ENCODE results near the gene MBD2. TPM values are rescaled to one million over a fixed set of nuclear protein-coding genes. Genes with fewer than 3 reads are reported as not detected.

The MBD2 gene
- total RNA-seq, 2 experiments from 2014 or later, result 134 to 143 TPM

GRCh38 chr18:54197747-54198411, 26.6 kb downstream of the MBD2 start:
- DNase-seq (no peak), ATAC-seq (no peak)
- intact Hi-C loops (cut with DNase I, micrococcal nuclease), result no loop called here
- POLR2A ChIA-PET, result interaction anchor here (0.6 kb wide), 1 partner anchor 23 kb away, joined by 3 read pairs; no protein-coding TSS in a partner anchor
- CTCF ChIA-PET, result no interaction called here
- Mint-ChIP-seq H3K27me3 (no peaks in the 10 kb centered on the region), H3K9me3 (ENCODE audit: low read depth) (no peaks in the 10 kb centered on the region), H3K27ac (no peak overlapping the region), H3K4me1 (peaks cover 12% of the 10 kb centered on the region), H3K4me3 (no peak overlapping the region), H3K36me3 (ENCODE audit: low read depth) (peaks cover 27% of the 10 kb centered on the region)

GRCh38 chr18:54193786-54194185, 30.7 kb downstream of the MBD2 start:
- ChIA-PET POLR2A (no interaction called here), CTCF (no interaction called here)
- intact Hi-C loops (cut with DNase I, micrococcal nuclease), result no loop called here
- ATAC-seq (no peak), DNase-seq (no peak)
- peaks cover 10% of the 10 kb centered on the region for H3K4me1 Mint-ChIP-seq
- H3K36me3 Mint-ChIP-seq (ENCODE audit: low read depth), result peaks cover 17% of the 10 kb centered on the region
- no peaks in the 10 kb centered on the region for H3K27me3 Mint-ChIP-seq
- no peak overlapping the region for H3K27ac Mint-ChIP-seq
- H3K4me3 Mint-ChIP-seq, result no peak overlapping the region
- H3K9me3 Mint-ChIP-seq (ENCODE audit: low read depth), result no peaks in the 10 kb centered on the region

GRCh38 chr18:54192900-54193299, 31.6 kb downstream of the MBD2 start:
- ATAC-seq, result no peak
- Mint-ChIP-seq H3K9me3 (ENCODE audit: low read depth) (no peaks in the 10 kb centered on the region), H3K27me3 (no peaks in the 10 kb centered on the region), H3K36me3 (ENCODE audit: low read depth) (peaks cover 18% of the 10 kb centered on the region), H3K27ac (no peak overlapping the region), H3K4me3 (no peak overlapping the region), H3K4me1 (peaks cover 8% of the 10 kb centered on the region)
- ChIA-PET POLR2A (no interaction called here), CTCF (no interaction called here)
- no peak for DNase-seq
- intact Hi-C loops (cut with DNase I, micrococcal nuclease), result no loop called here

- ChIA-PET POLR2A (no interaction called here), CTCF (interaction anchor here (1.2 kb wide), 1 partner anchor 18 kb away, joined by 3 read pairs; no protein-coding TSS in a partner anchor)
- no peak overlapping the region for H3K27ac Mint-ChIP-seq
- no peaks in the 10 kb centered on the region for H3K9me3 Mint-ChIP-seq (ENCODE audit: low read depth)
- no peak for ATAC-seq
- intact Hi-C loops (cut with DNase I, micrococcal nuclease), result no loop called here
- no peaks in the 10 kb centered on the region for H3K27me3 Mint-ChIP-seq
- H3K36me3 Mint-ChIP-seq (ENCODE audit: low read depth), result peaks cover 21% of the 10 kb centered on the region
- H3K4me3 Mint-ChIP-seq, result no peak overlapping the region
- peaks cover 6% of the 10 kb centered on the region for H3K4me1 Mint-ChIP-seq
- DNase-seq, result no peak
Observed at GRCh38 chr18:54192415-54192814, 32.1 kb downstream of the MBD2 start.

DNA sequence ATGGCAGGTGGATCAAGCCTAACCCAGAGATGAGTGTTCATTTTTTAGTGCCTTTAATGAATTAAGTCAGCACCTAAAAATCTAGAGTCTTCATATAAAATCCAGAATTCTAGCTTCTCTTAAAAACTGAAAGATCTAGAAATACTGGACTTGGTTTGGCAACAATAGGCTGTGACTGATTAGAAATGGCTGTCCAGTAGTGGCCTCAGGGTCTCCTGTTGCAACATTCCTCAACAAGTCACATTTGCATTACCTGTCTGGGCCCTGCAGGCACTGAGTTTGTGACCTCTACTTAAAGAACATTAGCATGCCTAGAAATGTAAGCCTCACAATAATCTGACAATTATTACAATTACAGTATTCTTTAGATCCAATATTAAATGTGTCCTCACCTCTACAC, 33.1 kb downstream of the MBD2 start:
- no peaks in the 10 kb centered on the region for H3K9me3 Mint-ChIP-seq (ENCODE audit: low read depth)
- intact Hi-C loops (cut with DNase I, micrococcal nuclease), result no loop called here
- no peaks in the 10 kb centered on the region for H3K27me3 Mint-ChIP-seq
- no peak overlapping the region for H3K27ac Mint-ChIP-seq
- ATAC-seq (no peak), DNase-seq (no peak)
- H3K4me1 Mint-ChIP-seq, result peaks cover 5% of the 10 kb centered on the region
- H3K36me3 Mint-ChIP-seq (ENCODE audit: low read depth), result peaks cover 25% of the 10 kb centered on the region
- ChIA-PET CTCF (interaction anchor here (1.2 kb wide), 1 partner anchor 17 kb away, joined by 3 read pairs; no protein-coding TSS in a partner anchor), POLR2A (no interaction called here)
- no peak overlapping the region for H3K4me3 Mint-ChIP-seq

- DNase-seq, result no peak
- Mint-ChIP-seq H3K9me3 (ENCODE audit: low read depth) (no peaks in the 10 kb centered on the region), H3K4me1 (peaks cover 6% of the 10 kb centered on the region), H3K27ac (no peak overlapping the region), H3K4me3 (no peak overlapping the region), H3K36me3 (ENCODE audit: low read depth) (peaks cover 27% of the 10 kb centered on the region), H3K27me3 (no peaks in the 10 kb centered on the region)
- ChIA-PET POLR2A (no interaction called here), CTCF (no interaction called here)
- ATAC-seq, result no peak
- intact Hi-C loops (cut with DNase I, micrococcal nuclease), result no loop called here
Observed at GRCh38 chr18:54187372-54187771, 37.1 kb downstream of the MBD2 start.

- POLR2A ChIA-PET, result no interaction called here
- ATAC-seq, result no peak
- intact Hi-C loops (cut with DNase I, micrococcal nuclease), result no loop called here
- H3K27ac Mint-ChIP-seq, result no peak overlapping the region
- no peaks in the 10 kb centered on the region for H3K9me3 Mint-ChIP-seq (ENCODE audit: low read depth)
- DNase-seq, result no peak
- H3K4me3 Mint-ChIP-seq, result no peak overlapping the region
- H3K36me3 Mint-ChIP-seq (ENCODE audit: low read depth), result peaks cover 20% of the 10 kb centered on the region
- H3K4me1 Mint-ChIP-seq, result peaks cover 8% of the 10 kb centered on the region
- H3K27me3 Mint-ChIP-seq, result no peaks in the 10 kb centered on the region
- CTCF ChIA-PET, result interaction anchor here (1.1 kb wide), 1 partner anchor 38 kb away, joined by 5 read pairs; no protein-coding TSS in a partner anchor
Observed at GRCh38 chr18:54184836-54185235, 39.6 kb downstream of the MBD2 start.

DNA sequence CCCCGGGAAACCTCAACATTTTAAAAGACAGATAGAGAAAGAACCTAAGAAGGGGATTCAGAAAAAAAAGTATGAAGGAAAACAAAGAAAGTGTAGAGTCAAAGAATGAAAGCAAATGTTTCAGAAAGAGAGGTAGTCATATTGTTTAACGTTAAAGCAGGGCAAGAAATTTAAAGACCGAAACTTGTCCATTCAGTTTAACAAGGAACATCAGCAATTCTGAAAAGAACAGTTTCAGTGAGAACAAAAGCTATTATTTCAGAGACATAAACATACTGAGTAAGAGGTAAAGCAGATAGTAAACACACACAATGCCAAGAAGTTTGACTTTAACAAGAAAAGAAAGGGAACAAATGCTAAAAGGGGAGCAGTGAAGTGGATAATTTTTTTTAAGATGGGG, 41.1 kb downstream of the MBD2 start:
- DNase-seq (no peak), ATAC-seq (peak; percentile 21)
- H3K4me3 Mint-ChIP-seq, result no peak overlapping the region
- H3K4me1 Mint-ChIP-seq, result peaks cover 8% of the 10 kb centered on the region
- CTCF ChIA-PET, result interaction anchor here (0.7 to 1.6 kb wide), 3 partner anchors 8 to 88 kb away, joined by 3 to 7 read pairs (median 4); no protein-coding TSS in a partner anchor
- H3K36me3 Mint-ChIP-seq (ENCODE audit: low read depth), result peaks cover 20% of the 10 kb centered on the region
- H3K27me3 Mint-ChIP-seq, result no peaks in the 10 kb centered on the region
- H3K9me3 Mint-ChIP-seq (ENCODE audit: low read depth), result no peaks in the 10 kb centered on the region
- POLR2A ChIA-PET, result no interaction called here
- no peak overlapping the region for H3K27ac Mint-ChIP-seq
- intact Hi-C loops (cut with DNase I, micrococcal nuclease), result loop anchor here (2.0 kb wide), 2 partner anchors 41 to 79 kb away; partner anchors contain the start of gene MBD2 (in 1 of the 2)

DNA sequence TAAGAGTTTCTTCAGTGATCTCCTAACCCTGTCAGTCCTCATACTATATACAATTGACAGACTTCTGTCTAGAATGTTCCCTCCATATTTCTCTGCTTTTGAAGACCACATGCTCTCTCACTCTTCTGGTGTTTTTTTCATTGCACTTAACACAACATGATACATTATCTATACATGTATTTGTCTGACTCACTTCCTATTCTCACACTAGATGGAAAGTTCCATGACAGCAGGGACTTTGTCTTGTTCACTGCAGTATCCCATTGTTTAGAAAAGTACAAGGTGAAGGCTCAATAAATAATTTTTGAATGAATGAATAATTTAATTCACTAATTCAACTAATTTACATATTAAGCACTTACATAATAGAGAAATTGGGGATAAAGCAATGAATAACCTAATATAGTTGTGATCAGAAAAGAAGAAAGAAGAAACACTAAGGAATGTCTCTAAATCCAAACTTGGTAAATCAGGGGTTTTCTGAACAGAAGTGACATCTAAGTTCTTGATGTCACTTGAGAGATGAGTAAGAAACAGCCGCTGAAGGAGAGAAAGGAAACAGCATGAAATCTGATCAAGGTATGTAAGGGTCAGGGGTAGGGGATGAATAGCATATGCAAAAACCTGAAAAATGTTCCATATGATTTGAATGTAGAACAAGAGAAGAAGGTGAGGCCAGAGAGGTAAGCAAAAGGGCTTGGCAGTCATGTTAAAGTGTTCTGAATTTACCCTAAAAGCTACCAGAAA, 42.4 kb downstream of the MBD2 start:
- Mint-ChIP-seq H3K27ac (no peak overlapping the region), H3K4me1 (peaks cover 10% of the 10 kb centered on the region), H3K9me3 (ENCODE audit: low read depth) (no peaks in the 10 kb centered on the region), H3K36me3 (ENCODE audit: low read depth) (peaks cover 22% of the 10 kb centered on the region), H3K27me3 (no peaks in the 10 kb centered on the region), H3K4me3 (no peak overlapping the region)
- ChIA-PET POLR2A (no interaction called here), CTCF (interaction anchor here (0.6 to 0.9 kb wide), 3 partner anchors 9 to 41 kb away, joined by 3 read pairs; no protein-coding TSS in a partner anchor)
- DNase-seq (no peak), ATAC-seq (peak; percentile 89)
- intact Hi-C loops (cut with DNase I, micrococcal nuclease), result loop anchor here (1.0 to 2.0 kb wide), 6 partner anchors 19 to 87 kb away; partner anchors contain the start of genes MBD2 (in 1 of the 2) and POLI (in 1 of the 2)

DNA sequence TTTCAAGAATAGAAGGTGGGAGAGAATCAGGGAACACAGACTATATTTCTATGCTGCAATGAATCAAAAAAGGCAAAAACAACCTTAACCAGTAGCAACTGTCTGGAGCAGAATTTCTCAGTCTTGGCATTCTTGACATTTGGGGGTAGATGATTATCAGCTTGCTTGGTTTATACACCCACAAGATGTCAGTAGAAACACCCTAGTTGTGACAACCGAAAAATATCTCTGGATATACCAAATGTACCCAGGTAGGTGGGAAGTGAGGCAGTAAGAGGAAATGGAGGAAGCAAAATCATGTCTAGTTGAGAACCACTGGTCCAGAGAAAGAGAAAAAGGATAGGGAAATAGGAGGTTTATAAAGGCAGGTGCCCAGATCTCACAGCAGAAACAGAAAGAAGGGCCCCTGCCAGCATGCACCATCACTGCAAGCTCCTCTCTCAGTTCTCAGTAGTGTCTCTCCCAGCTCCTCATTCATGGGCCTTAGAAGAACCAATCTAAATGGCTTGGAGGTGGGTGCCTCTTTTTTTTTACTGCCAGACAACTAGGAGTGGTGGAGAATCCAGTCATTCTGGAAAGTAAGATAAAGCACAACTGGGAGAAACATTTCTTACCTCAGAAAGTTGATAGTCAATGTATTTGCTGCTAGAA, 50.4 kb downstream of the MBD2 start:
- Mint-ChIP-seq H3K36me3 (ENCODE audit: low read depth) (peaks cover 21% of the 10 kb centered on the region), H3K4me1 (peaks cover 42% of the 10 kb centered on the region), H3K4me3 (no peak overlapping the region), H3K27ac (peak overlapping the region; percentile 61), H3K27me3 (no peaks in the 10 kb centered on the region), H3K9me3 (ENCODE audit: low read depth) (no peaks in the 10 kb centered on the region)
- peak; percentile 74 for ATAC-seq
- peak; percentile 36 for DNase-seq
- ChIA-PET CTCF (interaction anchor here (1.0 to 1.9 kb wide), 6 partner anchors 10 to 97 kb away, joined by 3 to 7 read pairs (median 4); no protein-coding TSS in a partner anchor), POLR2A (interaction anchor here (0.5 to 1.9 kb wide), 4 partner anchors 49 to 1077 kb away, joined by 3 to 9 read pairs (median 6); partner anchors contain the start of gene POLI)
- intact Hi-C loops (cut with DNase I, micrococcal nuclease), result no loop called here

DNA sequence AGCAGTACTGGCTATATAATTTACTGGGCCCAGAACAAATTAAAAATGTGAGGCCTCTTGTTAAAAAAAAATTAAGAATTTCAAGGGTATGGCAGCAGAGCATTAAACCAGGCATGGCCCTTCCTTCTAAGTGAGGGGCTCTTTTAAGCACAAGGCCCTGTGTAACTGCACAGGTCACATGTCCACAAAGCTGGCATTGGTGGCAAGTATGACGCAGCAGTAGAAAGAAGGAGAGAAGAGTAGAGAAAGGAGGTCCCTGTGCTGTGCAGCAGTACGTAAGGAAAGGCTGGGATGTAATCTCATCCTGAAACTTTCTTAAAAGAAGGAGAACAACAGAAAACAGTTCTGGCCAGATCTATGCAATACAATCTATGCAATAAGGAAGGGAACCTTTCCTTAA, 51.2 kb downstream of the MBD2 start:
- POLR2A ChIA-PET, result interaction anchor here (1.9 kb wide), 1 partner anchor 50 kb away, joined by 9 read pairs; no protein-coding TSS in a partner anchor
- no peaks in the 10 kb centered on the region for H3K27me3 Mint-ChIP-seq
- peaks cover 20% of the 10 kb centered on the region for H3K36me3 Mint-ChIP-seq (ENCODE audit: low read depth)
- H3K27ac Mint-ChIP-seq, result peak overlapping the region; percentile 61
- peaks cover 42% of the 10 kb centered on the region for H3K4me1 Mint-ChIP-seq
- intact Hi-C loops (cut with DNase I, micrococcal nuclease), result no loop called here
- no peak for DNase-seq
- no peak overlapping the region for H3K4me3 Mint-ChIP-seq
- CTCF ChIA-PET, result interaction anchor here (0.7 to 1.9 kb wide), 5 partner anchors 8 to 50 kb away, joined by 3 to 7 read pairs (median 3); no protein-coding TSS in a partner anchor
- no peaks in the 10 kb centered on the region for H3K9me3 Mint-ChIP-seq (ENCODE audit: low read depth)
- no peak for ATAC-seq

Data from activated CD4-positive, alpha-beta T cell treated with anti-CD3 and anti-CD28 coated beads for 36 hours (primary cell).